Trophoblast cell (in vitro differentiated cells and primary cell): ENCODE data around the gene GRID1.

Experiments used
- DNase-seq, 2 donors: peaks; one replicate each; pipeline ENCODE4 v3.0.0-alpha.2; 2016
- H2AFZ ChIP-seq: 2 replicates; pipeline ENCODE4 v1.6.1; 2013; ENCODE audit warnings: low read length, moderate library complexity, mild to moderate bottlenecking; ENCODE audit not compliant: insufficient read depth, poor library complexity
- H2AK5ac ChIP-seq: 2 replicates; pipeline ENCODE4 v1.6.1; 2013; ENCODE audit warnings: mild to moderate bottlenecking, low read length
- H2BK120ac ChIP-seq: 2 replicates; pipeline ENCODE4 v1.6.1; 2013; ENCODE audit warnings: low read length, mild to moderate bottlenecking, moderate library complexity; ENCODE audit not compliant: insufficient read depth, poor library complexity
- H2BK12ac ChIP-seq: 2 replicates; pipeline ENCODE4 v1.6.1; 2013; ENCODE audit warnings: mild to moderate bottlenecking, low read length, moderate library complexity
- H2BK5ac ChIP-seq: 2 replicates; pipeline ENCODE4 v1.6.1; 2013; ENCODE audit warnings: low read length, low read depth, moderate library complexity, mild to moderate bottlenecking; ENCODE audit not compliant: poor library complexity
- H3K14ac ChIP-seq: 2 replicates; pipeline ENCODE4 v1.6.1; 2013; ENCODE audit warnings: mild to moderate bottlenecking, low read length
- H3K18ac ChIP-seq: 2 replicates; pipeline ENCODE4 v1.6.1; 2013; ENCODE audit warnings: mild to moderate bottlenecking, low read length
- H3K23ac ChIP-seq: 2 replicates; pipeline ENCODE4 v1.6.1; 2013; ENCODE audit warnings: low read length
- H3K27ac ChIP-seq: 2 replicates; pipeline ENCODE4 v1.5.1; 2013; ENCODE audit warnings: low read depth, mild to moderate bottlenecking, inconsistent platforms, low read length, moderate library complexity
- H3K27me3 ChIP-seq: 2 replicates; pipeline ENCODE4 v1.6.1; 2013; ENCODE audit warnings: inconsistent platforms, mild to moderate bottlenecking, low read length, moderate library complexity; ENCODE audit not compliant: insufficient read depth
- H3K36me3 ChIP-seq, 2 experiments: 1 replicate in 1 of 2; 2 replicates in 1 of 2; pipeline ENCODE4 v1.6.1; 2013; ENCODE audit warnings: low read length in 2 of 2, mild to moderate bottlenecking in 2 of 2, moderate library complexity in 1 of 2; ENCODE audit not compliant: insufficient read depth in 2 of 2, control insufficient read depth in 1 of 2
- H3K4ac ChIP-seq: 2 replicates; pipeline ENCODE4 v1.6.1; 2013; ENCODE audit warnings: low read depth, mild to moderate bottlenecking, low read length, moderate library complexity
- H3K4me1 ChIP-seq, 2 experiments: 1 replicate in 1 of 2; 2 replicates in 1 of 2; pipeline ENCODE4 v1.6.1; 2013; ENCODE audit warnings: low read length in 2 of 2, mild to moderate bottlenecking in 2 of 2, moderate library complexity in 1 of 2; ENCODE audit not compliant: insufficient read depth in 2 of 2, control insufficient read depth in 1 of 2
- H3K4me2 ChIP-seq: 2 replicates; pipeline ENCODE4 v1.6.1; 2013; ENCODE audit warnings: inconsistent platforms, mild to moderate bottlenecking, low read length, moderate library complexity
- H3K4me3 ChIP-seq: 2 replicates; pipeline ENCODE4 v1.5.1; 2013; ENCODE audit warnings: mild to moderate bottlenecking, low read depth, low read length, inconsistent platforms
- H3K79me1 ChIP-seq: one replicate; pipeline ENCODE4 v1.6.1; 2013; ENCODE audit warnings: low read length
- H3K79me2 ChIP-seq: 2 replicates; pipeline ENCODE4 v1.6.1; 2013; ENCODE audit warnings: low read length, mild to moderate bottlenecking; ENCODE audit not compliant: control insufficient read depth, insufficient read depth, poor library complexity
- H3K9ac ChIP-seq: 2 replicates; pipeline ENCODE4 v1.6.1; 2013; ENCODE audit warnings: mild to moderate bottlenecking, low read length
- H3K9me3 ChIP-seq: 2 replicates; pipeline ENCODE4 v1.6.1; 2013; ENCODE audit warnings: low read depth, mild to moderate bottlenecking, control low read depth, inconsistent platforms, low read length; ENCODE audit not compliant: insufficient read depth
- H4K12ac ChIP-seq: 2 replicates; pipeline ENCODE4 v1.6.1; 2013; ENCODE audit warnings: low read depth, mild to moderate bottlenecking, low read length, moderate library complexity
- H4K8ac ChIP-seq: 2 replicates; pipeline ENCODE4 v1.6.1; 2013; ENCODE audit warnings: low read depth, mild to moderate bottlenecking, low read length, moderate library complexity
- H4K91ac ChIP-seq: one replicate; pipeline ENCODE4 v1.6.1; 2013; ENCODE audit warnings: low read depth, mild to moderate bottlenecking, low read length, moderate library complexity
- WGBS: extraction: QIAGEN DNeasy Blood & Tissue Kit; methylation state at CpG from one replicate; pipeline ENCODE4 v1.1.7; 2013; ENCODE audit warnings: missing lambda C conversion rate; ENCODE audit not compliant: insufficient read length, insufficient coverage; ENCODE audit errors: extremely low coverage; 5-methylcytosine and 5-hydroxymethylcytosine counted together

Gene GRID1

DNA sequence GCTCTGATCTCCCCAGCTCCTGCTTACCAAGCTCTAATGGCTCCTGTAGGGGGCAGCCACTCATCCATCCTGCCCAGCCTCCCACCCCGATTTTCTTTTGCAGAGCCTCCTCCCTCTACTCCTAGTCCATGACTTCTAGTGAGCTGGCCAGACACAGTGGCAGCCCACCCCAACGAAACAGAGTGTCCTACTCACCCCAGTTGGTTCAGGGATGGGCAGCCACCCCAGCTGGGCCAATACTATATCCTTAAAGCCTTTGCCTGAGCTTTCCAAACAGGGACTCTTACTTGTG lies 77.1 kb downstream of the GRID1 start:
- Histone ChIP-seq H2BK12ac (no peak overlapping the region), H3K18ac (no peak overlapping the region), H2BK5ac (no peak overlapping the region), H3K23ac (no peak overlapping the region), H2BK120ac (no peak overlapping the region), H3K14ac (no peak overlapping the region), H4K91ac (no peak overlapping the region), H4K12ac (no peak overlapping the region), H3K27ac (no peak overlapping the region), H3K9ac (no peak overlapping the region), H3K4me2 (no peak overlapping the region), H2AFZ (no peak overlapping the region), H3K4me3 (no peak overlapping the region), H3K79me2 (no peaks in the 10 kb centered on the region), H3K4ac (no peak overlapping the region), H3K27me3 (no peaks in the 10 kb centered on the region), H4K8ac (no peak overlapping the region), H3K79me1 (no peaks in the 10 kb centered on the region), H3K9me3 (peaks cover 7% of the 10 kb centered on the region), H3K4me1 (no peaks in the 10 kb centered on the region), H2AK5ac (no peak overlapping the region), H3K36me3 (no peaks in the 10 kb centered on the region)
- WGBS, result no CpG with 5 or more reads among the region's 2 CpGs
- DNase-seq, result no peak

DNA sequence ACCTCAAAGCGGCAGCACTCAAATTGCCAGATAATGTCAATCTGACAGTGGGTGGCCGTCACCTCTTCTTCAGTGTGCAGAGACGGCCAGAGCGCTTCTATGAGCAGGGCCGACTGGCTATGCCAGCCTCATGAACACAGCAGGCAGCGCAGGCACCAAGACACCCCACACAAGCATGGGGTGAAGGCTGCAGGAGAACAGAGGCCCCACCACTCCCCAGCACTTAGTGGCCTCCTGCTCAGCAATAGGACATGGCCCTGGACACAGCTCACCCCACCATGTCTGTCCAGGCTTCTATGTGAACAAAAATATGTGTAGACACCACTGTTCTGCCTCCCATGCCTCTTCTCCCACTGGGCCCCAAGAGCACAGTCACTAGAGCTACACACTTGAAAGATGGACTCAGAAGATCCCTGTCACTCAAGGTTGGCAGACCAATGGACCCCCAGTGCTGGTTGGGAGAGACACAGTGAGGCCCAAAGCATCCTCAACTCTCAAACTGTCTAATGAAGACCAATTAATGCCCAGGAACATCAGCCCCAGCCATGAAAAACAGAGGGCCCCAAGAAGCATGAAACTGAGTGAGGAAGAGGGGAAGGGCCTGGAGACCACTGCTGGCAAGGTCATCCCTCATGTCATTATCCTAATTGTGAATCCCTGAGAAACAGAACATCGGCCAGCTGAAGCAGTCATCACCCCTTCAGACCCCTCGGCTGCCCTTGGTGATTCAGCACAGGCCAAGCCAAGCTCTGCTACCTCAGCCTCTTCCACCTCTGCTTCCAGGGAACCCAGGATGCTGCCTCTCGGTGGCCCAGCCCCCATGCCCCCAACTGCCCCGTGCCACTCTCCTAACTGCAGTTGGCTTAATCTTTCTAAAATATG lies 77.7 kb downstream of the GRID1 start:
- Histone ChIP-seq H3K79me1 (no peaks in the 10 kb centered on the region), H2BK12ac (no peak overlapping the region), H2BK120ac (no peak overlapping the region), H3K4ac (no peak overlapping the region), H3K27ac (no peak overlapping the region), H4K12ac (no peak overlapping the region), H4K8ac (no peak overlapping the region), H3K9me3 (peaks cover 7% of the 10 kb centered on the region), H2BK5ac (no peak overlapping the region), H3K23ac (no peak overlapping the region), H3K27me3 (no peaks in the 10 kb centered on the region), H3K4me3 (no peak overlapping the region), H3K9ac (no peak overlapping the region), H3K4me2 (no peak overlapping the region), H3K79me2 (no peaks in the 10 kb centered on the region), H3K36me3 (no peaks in the 10 kb centered on the region), H3K14ac (no peak overlapping the region), H3K4me1 (no peaks in the 10 kb centered on the region), H2AK5ac (no peak overlapping the region), H3K18ac (no peak overlapping the region), H4K91ac (no peak overlapping the region), H2AFZ (no peak overlapping the region)
- WGBS, result no CpG with 5 or more reads among the region's 10 CpGs
- DNase-seq, result no peak

DNA sequence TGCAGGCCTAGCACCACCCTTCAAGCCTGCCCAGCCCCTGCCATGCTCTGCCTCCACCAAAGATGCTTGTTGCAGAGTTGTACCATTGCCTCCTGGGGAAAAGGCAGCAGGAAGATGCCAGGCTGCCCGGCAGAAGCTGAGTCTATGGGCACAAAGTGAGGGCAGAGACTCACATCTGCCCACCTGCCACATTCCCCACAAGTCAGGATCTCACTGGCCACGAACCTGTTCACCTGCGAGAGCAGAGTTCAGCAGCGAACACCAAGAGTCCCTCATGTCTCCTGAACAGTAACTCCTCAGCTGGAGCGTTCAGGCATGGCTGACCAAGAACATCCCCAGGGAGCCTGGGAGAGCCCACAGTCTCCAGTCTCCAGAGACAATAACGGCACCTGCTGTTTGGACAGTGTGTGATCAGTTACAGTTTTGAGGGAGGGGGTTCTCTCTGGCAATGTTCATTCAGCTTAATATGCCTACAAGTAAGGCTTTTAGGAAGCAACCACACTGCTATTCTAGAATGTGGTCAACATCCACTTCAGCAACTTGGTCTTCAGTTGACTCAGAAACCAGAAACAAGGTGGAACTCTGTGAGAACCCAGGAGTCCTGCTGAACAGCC lies 78.5 kb downstream of the GRID1 start:
- no peak overlapping the region for H2BK120ac ChIP-seq
- H2BK5ac ChIP-seq, result no peak overlapping the region
- no peaks in the 10 kb centered on the region for H3K79me2 ChIP-seq
- H2AK5ac ChIP-seq, result no peak overlapping the region
- no peaks in the 10 kb centered on the region for H3K27me3 ChIP-seq
- H4K8ac ChIP-seq, result no peak overlapping the region
- H4K12ac ChIP-seq, result no peak overlapping the region
- no peaks in the 10 kb centered on the region for H3K36me3 ChIP-seq
- no peak overlapping the region for H3K4me2 ChIP-seq
- H3K4me1 ChIP-seq, result no peaks in the 10 kb centered on the region
- no peak overlapping the region for H3K4ac ChIP-seq
- H2BK12ac ChIP-seq, result no peak overlapping the region
- H3K9me3 ChIP-seq, result peaks cover 9% of the 10 kb centered on the region
- no CpG with 5 or more reads among the region's 6 CpGs for WGBS
- no peak for DNase-seq
- no peak overlapping the region for H4K91ac ChIP-seq
- no peak overlapping the region for H3K14ac ChIP-seq
- no peaks in the 10 kb centered on the region for H3K79me1 ChIP-seq
- no peak overlapping the region for H3K4me3 ChIP-seq
- no peak overlapping the region for H2AFZ ChIP-seq
- no peak overlapping the region for H3K18ac ChIP-seq
- H3K27ac ChIP-seq, result no peak overlapping the region
- H3K9ac ChIP-seq, result no peak overlapping the region
- no peak overlapping the region for H3K23ac ChIP-seq

DNA sequence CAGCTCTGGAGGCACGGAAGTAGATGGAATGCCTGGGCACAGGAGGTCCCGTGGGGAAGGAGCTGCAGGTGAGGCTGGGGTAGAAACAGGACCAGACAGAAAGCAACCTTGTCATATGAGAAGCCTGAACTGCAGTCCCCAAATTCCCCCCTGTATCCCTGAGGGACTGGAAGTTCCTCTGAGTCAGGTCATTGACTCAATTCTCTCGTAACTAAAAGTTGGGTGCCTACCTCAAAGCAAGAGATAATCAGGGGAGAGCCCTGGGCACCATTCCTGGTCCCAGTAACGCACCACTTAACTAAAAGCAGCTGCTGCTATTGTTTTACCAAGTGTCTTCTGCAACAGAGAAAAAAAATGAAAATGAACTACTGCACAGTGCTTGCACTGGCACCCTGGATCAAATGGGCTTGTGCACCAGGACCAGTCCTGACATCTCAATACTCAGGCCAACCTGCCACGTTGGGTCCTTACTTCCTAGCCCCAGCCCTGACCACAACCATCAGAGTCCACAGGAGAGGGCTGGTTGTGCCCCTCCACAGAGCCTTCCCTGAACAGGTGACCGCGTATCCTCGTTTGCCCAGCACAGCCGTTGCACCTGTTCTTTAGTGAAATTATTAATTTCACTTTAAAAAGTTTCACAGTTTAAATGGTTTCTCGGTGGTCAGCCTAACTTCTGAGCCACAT lies 79.3 kb downstream of the GRID1 start:
- no peaks in the 10 kb centered on the region for H3K79me2 ChIP-seq
- H4K91ac ChIP-seq, result no peak overlapping the region
- H2BK120ac ChIP-seq, result no peak overlapping the region
- no peaks in the 10 kb centered on the region for H3K36me3 ChIP-seq
- H2AK5ac ChIP-seq, result no peak overlapping the region
- DNase-seq, result no peak
- H3K23ac ChIP-seq, result no peak overlapping the region
- no peak overlapping the region for H3K4me3 ChIP-seq
- no peaks in the 10 kb centered on the region for H3K79me1 ChIP-seq
- H4K8ac ChIP-seq, result no peak overlapping the region
- no CpG with 5 or more reads among the region's 10 CpGs for WGBS
- no peak overlapping the region for H3K4ac ChIP-seq
- no peak overlapping the region for H2BK12ac ChIP-seq
- H3K14ac ChIP-seq, result no peak overlapping the region
- H2AFZ ChIP-seq, result no peak overlapping the region
- no peak overlapping the region for H3K18ac ChIP-seq
- peaks cover 9% of the 10 kb centered on the region for H3K9me3 ChIP-seq
- H3K4me2 ChIP-seq, result no peak overlapping the region
- H3K27ac ChIP-seq, result no peak overlapping the region
- no peak overlapping the region for H2BK5ac ChIP-seq
- H4K12ac ChIP-seq, result no peak overlapping the region
- no peaks in the 10 kb centered on the region for H3K4me1 ChIP-seq
- no peak overlapping the region for H3K9ac ChIP-seq
- no peaks in the 10 kb centered on the region for H3K27me3 ChIP-seq
